H9 (cell line): ENCODE results near the gene MSRB1. TPM values are rescaled to one million over a fixed set of nuclear protein-coding genes. Genes with fewer than 3 reads are reported as not detected.

Experiments
- DNase-seq: peaks from one replicate; pipeline ENCODE4 v3.0.0-alpha.2; 2017
- H2AFZ ChIP-seq: one replicate; pipeline ENCODE4 v1.6.1; 2013; ENCODE audit warnings: mild to moderate bottlenecking, low read length, control low read depth, moderate library complexity
- H2AK5ac ChIP-seq: 2 replicates; pipeline ENCODE4 v1.6.1; 2013; ENCODE audit warnings: low read length, control low read depth, mixed read lengths; ENCODE audit not compliant: insufficient read length
- H2BK120ac ChIP-seq: one replicate; pipeline ENCODE4 v1.6.1; 2013; ENCODE audit warnings: low read depth, mild to moderate bottlenecking, low read length, control low read depth, inconsistent platforms; ENCODE audit not compliant: poor library complexity, severe bottlenecking
- H2BK12ac ChIP-seq: 2 replicates; pipeline ENCODE4 v1.6.1; 2013; ENCODE audit warnings: low read length, control low read depth, mixed read lengths, low read depth; ENCODE audit not compliant: insufficient read length
- H2BK15ac ChIP-seq: 2 replicates; pipeline ENCODE4 v1.6.1; 2013; ENCODE audit warnings: low read depth, low read length, control low read depth
- H2BK20ac ChIP-seq: one replicate; pipeline ENCODE4 v1.6.1; 2013; ENCODE audit warnings: low read depth, mild to moderate bottlenecking, low read length, control low read depth, inconsistent platforms; ENCODE audit not compliant: poor library complexity, severe bottlenecking
- H2BK5ac ChIP-seq: 2 replicates; pipeline ENCODE4 v1.6.1; 2013; ENCODE audit warnings: low read length, control low read depth, mixed read lengths; ENCODE audit not compliant: insufficient read length
- H3K14ac ChIP-seq: 2 replicates; pipeline ENCODE4 v1.6.1; 2013; ENCODE audit warnings: low read length, control low read depth; ENCODE audit not compliant: insufficient read depth
- H3K18ac ChIP-seq: 2 replicates; pipeline ENCODE4 v1.6.1; 2013; ENCODE audit warnings: low read depth, mild to moderate bottlenecking, mixed read lengths, low read length, control low read depth; ENCODE audit not compliant: insufficient read length
- H3K23ac ChIP-seq: 2 replicates; pipeline ENCODE4 v1.6.1; 2013; ENCODE audit warnings: low read length, control low read depth, mixed read lengths, low read depth; ENCODE audit not compliant: insufficient read length
- H3K23me2 ChIP-seq: 2 replicates; pipeline ENCODE4 v1.6.1; 2013; ENCODE audit warnings: low read depth, mild to moderate bottlenecking, mixed read lengths, low read length, control low read depth; ENCODE audit not compliant: insufficient read length, poor library complexity, severe bottlenecking
- H3K27ac ChIP-seq: 2 replicates; pipeline ENCODE4 v1.5.1; 2013; ENCODE audit warnings: low read length, control low read depth, mixed read lengths, low read depth; ENCODE audit not compliant: insufficient read length
- H3K27me3 ChIP-seq: 2 replicates; pipeline ENCODE4 v1.6.1; 2013; ENCODE audit warnings: low read length, control low read depth, inconsistent platforms; ENCODE audit not compliant: insufficient read depth
- H3K4ac ChIP-seq: 2 replicates; pipeline ENCODE4 v1.6.1; 2013; ENCODE audit warnings: low read depth, mild to moderate bottlenecking, control low read depth, inconsistent platforms, low read length, moderate library complexity
- H3K4me1 ChIP-seq: 2 replicates; pipeline ENCODE4 v1.6.1; 2013; ENCODE audit warnings: low read length, control low read depth, inconsistent platforms; ENCODE audit not compliant: insufficient read depth
- H3K4me2 ChIP-seq: 2 replicates; pipeline ENCODE4 v1.6.1; 2013; ENCODE audit warnings: low read length, control low read depth, mixed read lengths; ENCODE audit not compliant: insufficient read length, insufficient read depth
- H3K56ac ChIP-seq: 2 replicates; pipeline ENCODE4 v1.6.1; 2013; ENCODE audit warnings: low read depth, mild to moderate bottlenecking, mixed read lengths, low read length, control low read depth; ENCODE audit not compliant: insufficient read length
- H3K79me1 ChIP-seq: 2 replicates; pipeline ENCODE4 v1.6.1; 2013; ENCODE audit warnings: low read depth, mild to moderate bottlenecking, moderate library complexity, low read length, control low read depth, inconsistent platforms; ENCODE audit not compliant: insufficient read depth, poor library complexity, severe bottlenecking
- H3K79me2 ChIP-seq: 2 replicates; pipeline ENCODE4 v1.6.1; 2013; ENCODE audit warnings: low read length, control low read depth, inconsistent platforms; ENCODE audit not compliant: insufficient read depth
- H3K9ac ChIP-seq: 2 replicates; pipeline ENCODE4 v1.6.1; 2013; ENCODE audit warnings: low read length, control low read depth, mixed read lengths; ENCODE audit not compliant: insufficient read length; ENCODE audit errors: extremely low read depth
- H3K9me3 ChIP-seq: one replicate; pipeline ENCODE4 v1.6.1; 2013; ENCODE audit warnings: low read depth, low read length, inconsistent platforms; ENCODE audit not compliant: control insufficient read depth
- H3T11ph ChIP-seq: one replicate; pipeline ENCODE4 v1.6.1; 2013; ENCODE audit warnings: mild to moderate bottlenecking, low read length, control low read depth, inconsistent platforms
- H4K20me1 ChIP-seq: one replicate; pipeline ENCODE4 v1.6.1; 2013; ENCODE audit not compliant: control insufficient read depth, insufficient read length, insufficient read depth
- H4K5ac ChIP-seq: 2 replicates; pipeline ENCODE4 v1.6.1; 2013; ENCODE audit warnings: low read depth, mild to moderate bottlenecking, mixed read lengths, low read length, control low read depth; ENCODE audit not compliant: insufficient read length
- H4K8ac ChIP-seq: replicated peaks from 2 replicates; pipeline ENCODE4 v1.6.1; 2013; ENCODE audit warnings: low read length, control low read depth, mixed read lengths, low read depth; ENCODE audit not compliant: insufficient read length
- H4K91ac ChIP-seq: 2 replicates; pipeline ENCODE4 v1.6.1; 2013; ENCODE audit warnings: low read depth, mild to moderate bottlenecking, moderate library complexity, mixed read lengths, low read length, control low read depth; ENCODE audit not compliant: insufficient read length
- H3K27ac Mint-ChIP-seq, 3 experiments: 2 replicates in 2 of 3; 3 replicates in 1 of 3; pipeline ENCODE4 v1.8.0; 2020 to 2021; ENCODE audit warnings: mixed read lengths in 3 of 3, mild to moderate bottlenecking in 1 of 3, moderate library complexity in 1 of 3
- H3K27me3 Mint-ChIP-seq: 2 replicates; pipeline ENCODE4 v1.8.0; 2021; ENCODE audit warnings: low read depth, mild to moderate bottlenecking, moderate library complexity, mixed read lengths
- H3K36me3 Mint-ChIP-seq, 3 experiments: 2 replicates in 2 of 3; 3 replicates in 1 of 3; pipeline ENCODE4 v1.8.0; 2020 to 2021; ENCODE audit warnings: low read depth in 3 of 3, mixed read lengths in 3 of 3; ENCODE audit not compliant: insufficient read depth in 1 of 3
- H3K4me1 Mint-ChIP-seq, 2 experiments: 2 replicates each; pipeline ENCODE4 v1.8.0; 2020; ENCODE audit warnings: mixed read lengths in 2 of 2
- H3K4me3 Mint-ChIP-seq, 2 experiments: 2 replicates in 1 of 2; 3 replicates in 1 of 2; pipeline ENCODE4 v1.8.0; 2020 to 2021; ENCODE audit warnings: mild to moderate bottlenecking in 2 of 2, mixed read lengths in 2 of 2, moderate library complexity in 1 of 2
- H3K9me3 Mint-ChIP-seq, 2 experiments: 2 replicates in 1 of 2; 3 replicates in 1 of 2; pipeline ENCODE4 v1.8.0; 2020; ENCODE audit warnings: mild to moderate bottlenecking in 2 of 2, mixed read lengths in 2 of 2, moderate library complexity in 1 of 2
- WGBS: extraction: QIAGEN DNeasy Blood & Tissue Kit; methylation state at CpG from one replicate; pipeline ENCODE4 v1.1.7; 2013; ENCODE audit warnings: missing lambda C conversion rate, low lambda C conversion rate, mixed read lengths; ENCODE audit not compliant: insufficient read length; ENCODE audit errors: extremely low coverage; 5-methylcytosine and 5-hydroxymethylcytosine counted together
- total RNA-seq: library from RNA; stranded (reverse); gene quantifications from 2 replicates; pipeline ENCODE4 v1.2.1, GENCODE V29; 2021
- TF ChIP-seq, protein P1 (sequence below): fragments of 200-600 bp; sonication (generic); conservative IDR thresholded peaks from 3 replicates; pipeline ENCODE4 v1.8.0; 2021; ENCODE audit warnings: antibody characterized with exemption, mild to moderate bottlenecking

The MSRB1 gene
- total RNA-seq, 1 experiment from 2014 or later, result 25.7 TPM

- Histone ChIP-seq H3K27me3 (peaks cover 15% of the 10 kb centered on the region; the same call in 1 of the 2 replicates), H3K18ac (no peak overlapping the region), H4K5ac (no peak overlapping the region), H2AFZ (no peak overlapping the region), H3K56ac (no peak overlapping the region), H3K9ac (no peak overlapping the region), H3K14ac (no peak overlapping the region; the same call in 1 of the 2 replicates), H2BK120ac (no peak overlapping the region), H2BK15ac (no peak overlapping the region), H3K79me1 (no peaks in the 10 kb centered on the region), H3K27ac (no peak overlapping the region), H3K23me2 (peaks cover 19% of the 10 kb centered on the region), H3K9me3 (no peaks in the 10 kb centered on the region), H3K4me1 (no peaks in the 10 kb centered on the region; the same call in 1 of the 2 replicates), H3K4me2 (peak overlapping the region; percentile 53), H3K4ac (no peak overlapping the region), H3T11ph (no peak overlapping the region), H3K79me2 (no peaks in the 10 kb centered on the region), H2BK20ac (no peak overlapping the region), H4K8ac (no peak overlapping the region), H4K20me1 (peaks cover 2% of the 10 kb centered on the region), H4K91ac (no peak overlapping the region), H2AK5ac (no peak overlapping the region), H2BK12ac (no peak overlapping the region), H2BK5ac (no peak overlapping the region), H3K23ac (no peak overlapping the region)
- peaks cover 19 to 23% of the 10 kb centered on the region in 2 experiments for H3K4me1 Mint-ChIP-seq
- H3K27me3 Mint-ChIP-seq, result peaks cover 42% of the 10 kb centered on the region
- no CpG with 5 or more reads among the region's 25 CpGs for WGBS
- H3K27ac Mint-ChIP-seq, result no peak overlapping the region
- DNase-seq, result no peak
- H3K4me3 Mint-ChIP-seq, result peak overlapping the region; percentile 35 to 66; a peak in 2 of 5 replicates
- peaks cover 0 to 20% (median 15%) of the 10 kb centered on the region in 3 experiments; a peak in 6 of 7 replicates for H3K36me3 Mint-ChIP-seq
- H3K9me3 Mint-ChIP-seq, result no peaks in the 10 kb centered on the region; a peak in 1 of 5 replicates
- TF ChIP-seq, protein P1, sequence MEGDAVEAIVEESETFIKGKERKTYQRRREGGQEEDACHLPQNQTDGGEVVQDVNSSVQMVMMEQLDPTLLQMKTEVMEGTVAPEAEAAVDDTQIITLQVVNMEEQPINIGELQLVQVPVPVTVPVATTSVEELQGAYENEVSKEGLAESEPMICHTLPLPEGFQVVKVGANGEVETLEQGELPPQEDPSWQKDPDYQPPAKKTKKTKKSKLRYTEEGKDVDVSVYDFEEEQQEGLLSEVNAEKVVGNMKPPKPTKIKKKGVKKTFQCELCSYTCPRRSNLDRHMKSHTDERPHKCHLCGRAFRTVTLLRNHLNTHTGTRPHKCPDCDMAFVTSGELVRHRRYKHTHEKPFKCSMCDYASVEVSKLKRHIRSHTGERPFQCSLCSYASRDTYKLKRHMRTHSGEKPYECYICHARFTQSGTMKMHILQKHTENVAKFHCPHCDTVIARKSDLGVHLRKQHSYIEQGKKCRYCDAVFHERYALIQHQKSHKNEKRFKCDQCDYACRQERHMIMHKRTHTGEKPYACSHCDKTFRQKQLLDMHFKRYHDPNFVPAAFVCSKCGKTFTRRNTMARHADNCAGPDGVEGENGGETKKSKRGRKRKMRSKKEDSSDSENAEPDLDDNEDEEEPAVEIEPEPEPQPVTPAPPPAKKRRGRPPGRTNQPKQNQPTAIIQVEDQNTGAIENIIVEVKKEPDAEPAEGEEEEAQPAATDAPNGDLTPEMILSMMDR, result no peak
These were observed 47.0 kb upstream of the MSRB1 start for GRCh38 chr16:1990101-1990350.
